IgD-negative memory B cell (primary cell): ENCODE results near the gene KRTAP10-5. TPM values are rescaled to one million over a fixed set of nuclear protein-coding genes. Genes with fewer than 3 reads are reported as not detected.
"Not testable (repeated sequence)": the region's sequence is repeated elsewhere in the genome, so short reads cannot be mapped to it uniquely, and the experiment has no call there.

ENCODE experiments used
- H3K27ac Mint-ChIP-seq, 3 donors: one replicate each; pipeline ENCODE4 v1.8.0; 2020 to 2022; ENCODE audit warnings: mild to moderate bottlenecking in 3 of 3, mixed read lengths in 3 of 3, moderate library complexity in 1 of 3
- H3K27me3 Mint-ChIP-seq: one replicate; pipeline ENCODE4 v1.8.0; 2021; ENCODE audit warnings: mixed read lengths
- H3K36me3 Mint-ChIP-seq: one replicate; pipeline ENCODE4 v1.8.0; 2020; ENCODE audit warnings: mild to moderate bottlenecking, mixed read lengths
- H3K4me1 Mint-ChIP-seq, 3 donors: one replicate each; pipeline ENCODE4 v1.8.0; 2020 to 2022; ENCODE audit warnings: mixed read lengths in 3 of 3, mild to moderate bottlenecking in 1 of 3
- H3K4me3 Mint-ChIP-seq, 4 donors: one replicate each; pipeline ENCODE4 v1.8.0; 2020 to 2022; ENCODE audit warnings: mild to moderate bottlenecking in 4 of 4, mixed read lengths in 4 of 4, moderate library complexity in 3 of 4
- H3K9me3 Mint-ChIP-seq, 3 donors: one replicate each; pipeline ENCODE4 v1.8.0; 2020 to 2021; ENCODE audit warnings: mixed read lengths in 3 of 3, mild to moderate bottlenecking in 1 of 3
- polyA plus RNA-seq: library from polyadenylated mRNA; unstranded; fragments of 300-500 nt; fragmentation: Illumina TruSeq; gene quantifications from one replicate; pipeline ENCODE4 v1.2.3, GENCODE V29; 2021

Gene KRTAP10-5
- polyA plus RNA-seq, 1 donor from 2014 or later, result not detected

DNA sequence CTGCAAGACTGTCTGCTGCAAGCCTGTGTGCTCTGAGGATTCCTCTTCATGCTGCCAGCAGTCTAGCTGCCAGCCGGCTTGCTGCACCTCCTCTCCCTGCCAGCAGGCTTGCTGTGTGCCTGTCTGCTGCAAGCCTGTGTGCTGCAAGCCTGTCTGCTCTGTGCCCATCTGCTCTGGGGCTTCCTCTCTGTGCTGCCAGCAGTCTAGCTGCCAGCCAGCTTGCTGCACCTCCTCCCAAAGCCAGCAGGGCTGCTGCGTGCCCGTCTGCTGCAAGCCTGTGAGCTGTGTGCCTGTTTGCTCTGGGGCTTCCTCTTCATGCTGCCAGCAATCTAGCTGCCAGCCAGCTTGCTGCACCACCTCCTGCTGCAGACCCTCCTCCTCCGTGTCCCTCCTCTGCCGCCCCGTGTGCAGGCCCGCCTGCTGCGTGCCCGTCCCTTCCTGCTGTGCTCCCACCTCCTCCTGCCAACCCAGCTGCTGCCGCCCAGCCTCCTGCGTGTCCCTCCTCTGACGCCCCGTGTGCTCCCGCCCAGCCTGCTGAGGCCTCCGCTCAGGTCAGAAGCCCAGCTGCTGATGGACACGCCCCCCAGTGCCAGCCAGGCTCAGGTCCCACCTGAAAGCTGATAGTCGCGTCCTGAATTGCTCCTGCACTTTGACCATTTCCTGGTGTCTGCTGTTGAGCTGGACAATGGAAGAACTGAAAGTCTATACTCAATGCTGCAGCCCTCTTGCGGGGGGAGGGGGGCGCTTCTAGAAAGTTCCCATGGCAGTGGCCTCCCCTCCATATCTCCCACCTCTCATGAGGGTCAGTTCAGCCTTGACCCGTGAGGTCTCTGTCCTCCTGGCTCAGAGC is 5.7 kb downstream of the KRTAP10-5 start:
- no peak overlapping the region for H3K27ac Mint-ChIP-seq
- peaks cover 4 to 23% (median 11%) of the 10 kb centered on the region in 3 donors for H3K9me3 Mint-ChIP-seq
- peaks cover 15% of the 10 kb centered on the region for H3K27me3 Mint-ChIP-seq
- peaks cover 0 to 2% (median 1%) of the 10 kb centered on the region in 3 donors for H3K4me1 Mint-ChIP-seq
- H3K36me3 Mint-ChIP-seq, result peaks cover 5% of the 10 kb centered on the region
- peak overlapping the region in 1 of 4 donors; percentile 12 for H3K4me3 Mint-ChIP-seq

DNA sequence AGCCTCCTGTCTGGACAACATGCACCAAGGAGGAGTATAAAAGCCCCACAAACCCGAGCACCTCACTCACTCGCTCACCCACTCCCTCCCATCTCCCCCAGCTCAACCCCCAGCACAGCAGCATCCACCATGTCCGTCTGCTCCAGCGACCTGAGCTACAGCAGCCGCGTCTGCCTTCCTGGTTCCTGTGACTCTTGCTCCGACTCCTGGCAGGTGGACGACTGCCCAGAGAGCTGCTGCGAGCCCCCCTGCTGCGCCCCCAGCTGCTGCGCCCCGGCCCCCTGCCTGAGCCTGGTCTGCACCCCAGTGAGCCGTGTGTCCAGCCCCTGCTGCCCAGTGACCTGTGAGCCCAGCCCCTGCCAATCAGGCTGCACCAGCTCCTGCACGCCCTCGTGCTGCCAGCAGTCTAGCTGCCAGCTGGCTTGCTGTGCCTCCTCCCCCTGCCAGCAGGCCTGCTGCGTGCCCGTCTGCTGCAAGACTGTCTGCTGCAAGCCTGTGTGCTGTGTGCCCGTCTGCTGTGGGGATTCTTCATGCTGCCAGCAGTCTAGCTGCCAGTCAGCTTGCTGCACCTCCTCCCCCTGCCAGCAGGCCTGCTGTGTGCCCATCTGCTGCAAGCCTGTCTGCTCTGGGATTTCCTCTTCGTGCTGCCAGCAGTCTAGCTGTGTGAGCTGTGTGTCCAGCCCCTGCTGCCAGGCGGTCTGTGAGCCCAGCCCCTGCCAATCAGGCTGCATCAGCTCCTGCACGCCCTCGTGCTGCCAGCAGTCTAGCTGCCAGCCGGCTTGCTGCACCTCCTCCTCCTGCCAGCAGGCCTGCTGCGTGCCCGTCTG is 6.6 kb downstream of the KRTAP10-5 start, which contains the start of gene KRTAP10-4:
TSS of gene KRTAP10-4 (plus strand) at position 100 of the 827 bp plus-strand sequence. CDS start at position 130, 30 bp downstream.
- H3K4me1 Mint-ChIP-seq, H3K4me3 Mint-ChIP-seq, H3K27ac Mint-ChIP-seq, H3K36me3 Mint-ChIP-seq: not testable (repeated sequence)
- Mint-ChIP-seq H3K9me3 (peaks cover 4 to 23% (median 11%) of the 10 kb centered on the region in 3 donors), H3K27me3 (peaks cover 13% of the 10 kb centered on the region)

DNA sequence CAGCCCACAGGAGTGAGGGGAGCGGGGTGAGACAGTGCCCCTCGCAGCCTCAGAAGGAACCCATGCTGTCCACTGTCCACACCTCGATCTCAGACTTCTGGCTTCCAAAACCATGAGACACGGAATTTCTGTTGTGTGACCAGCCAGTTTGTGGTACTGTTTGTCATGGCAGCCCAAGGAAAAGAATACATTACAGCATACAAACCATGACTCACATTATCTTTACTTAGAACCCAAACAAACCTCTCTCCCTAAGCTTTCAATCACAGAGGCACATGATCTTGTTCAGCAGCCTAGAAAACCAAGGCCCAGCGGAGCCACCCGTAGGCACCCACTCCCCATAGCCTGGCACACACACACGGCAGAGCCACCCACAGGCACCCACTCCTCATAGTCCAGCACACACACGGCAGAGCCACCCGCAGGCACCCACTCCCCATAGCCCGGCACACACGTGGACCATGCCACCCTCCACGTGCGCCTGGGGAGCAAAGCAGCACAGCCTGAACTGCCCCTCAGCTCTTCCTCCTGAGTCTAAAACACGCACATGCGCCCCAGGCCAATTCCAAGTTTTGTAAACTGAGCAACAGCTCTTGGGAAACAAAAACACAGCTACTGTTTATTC is 7.3 kb downstream of the KRTAP10-5 start:
- Mint-ChIP-seq H3K4me1 (peaks cover 0 to 1% (median 0%) of the 10 kb centered on the region in 3 donors), H3K9me3 (peaks cover 4 to 21% (median 9%) of the 10 kb centered on the region in 3 donors), H3K4me3 (no peak overlapping the region), H3K36me3 (peaks cover 5% of the 10 kb centered on the region), H3K27ac (no peak overlapping the region), H3K27me3 (peaks cover 13% of the 10 kb centered on the region)

DNA sequence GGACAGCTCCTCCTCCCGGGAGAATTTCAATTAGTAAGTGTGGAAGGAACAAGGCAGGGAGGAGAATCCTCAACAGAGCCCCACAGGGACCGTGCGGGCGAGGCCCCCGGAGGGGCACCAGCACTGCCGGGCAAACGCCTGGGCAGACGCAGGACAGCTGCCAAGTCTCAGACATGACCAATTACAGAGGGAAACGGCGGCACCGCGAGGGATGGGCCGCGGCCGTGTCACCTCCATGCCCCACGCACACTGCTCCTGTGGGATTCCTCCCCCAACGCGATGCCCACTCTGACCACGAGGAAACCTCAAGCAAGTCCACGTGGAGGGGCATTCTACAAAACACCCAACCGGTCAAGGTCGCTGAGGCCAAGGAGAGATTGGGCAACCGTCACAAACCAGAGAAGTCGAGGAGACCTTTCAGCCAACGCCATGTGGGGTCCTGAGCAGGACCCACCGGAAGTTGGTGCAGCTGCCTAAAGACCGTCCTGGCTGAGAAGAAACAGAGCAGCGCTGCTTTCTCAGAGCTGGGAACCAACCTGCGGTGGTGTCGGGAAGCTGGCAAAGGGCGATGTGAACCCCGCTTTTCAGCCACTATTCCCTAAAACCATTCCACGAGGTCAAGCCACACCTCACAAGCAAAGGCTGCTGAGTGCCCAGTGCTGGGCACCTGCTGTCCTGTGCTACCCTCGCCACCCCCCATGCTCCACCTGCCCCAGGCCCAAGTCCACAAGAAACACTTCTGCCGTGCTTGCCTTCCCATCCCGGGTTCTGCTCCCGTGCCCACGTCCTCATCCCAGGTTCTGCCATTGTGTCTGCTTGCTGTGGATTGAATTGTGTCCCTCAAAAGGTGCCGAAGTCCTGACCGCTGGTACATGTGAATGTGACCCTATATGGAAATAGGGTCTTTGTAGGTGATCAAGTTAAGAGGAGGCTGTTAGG is 8.3 kb downstream of the KRTAP10-5 start:
- peak overlapping the region in 1 of 4 donors; percentile 55 for H3K4me3 Mint-ChIP-seq
- peaks cover 0 to 1% (median 0%) of the 10 kb centered on the region in 3 donors for H3K4me1 Mint-ChIP-seq
- no peak overlapping the region for H3K27ac Mint-ChIP-seq
- peaks cover 15% of the 10 kb centered on the region for H3K27me3 Mint-ChIP-seq
- peaks cover 2 to 14% (median 4%) of the 10 kb centered on the region in 3 donors for H3K9me3 Mint-ChIP-seq
- H3K36me3 Mint-ChIP-seq, result peaks cover 2% of the 10 kb centered on the region

DNA sequence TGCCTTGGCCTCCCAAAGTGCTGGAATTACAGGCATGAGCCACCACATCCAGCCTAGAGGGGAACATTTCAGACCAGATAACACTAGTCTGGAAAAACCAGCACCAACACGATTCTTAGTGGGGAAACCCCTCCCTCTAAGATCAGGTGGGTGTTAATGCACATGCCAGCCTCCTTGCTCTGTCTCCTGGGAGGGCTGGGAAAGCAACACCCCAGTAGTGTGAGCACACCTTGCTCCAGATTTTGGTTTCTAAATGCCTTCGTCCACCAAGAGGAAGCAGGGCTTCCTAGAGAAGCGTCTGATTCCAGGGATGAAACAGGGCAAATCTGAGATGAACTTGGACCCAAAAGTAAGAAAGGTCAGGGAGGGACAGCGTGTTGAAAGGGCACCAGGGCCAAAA is 9.1 kb downstream of the KRTAP10-5 start:
- H3K4me3 Mint-ChIP-seq, result no peak overlapping the region
- peaks cover 2% of the 10 kb centered on the region for H3K36me3 Mint-ChIP-seq
- no peak overlapping the region for H3K27ac Mint-ChIP-seq
- peaks cover 15% of the 10 kb centered on the region for H3K27me3 Mint-ChIP-seq
- peaks cover 2 to 8% (median 2%) of the 10 kb centered on the region in 3 donors for H3K9me3 Mint-ChIP-seq
- H3K4me1 Mint-ChIP-seq, result peaks cover 3 to 6% (median 5%) of the 10 kb centered on the region in 3 donors

DNA sequence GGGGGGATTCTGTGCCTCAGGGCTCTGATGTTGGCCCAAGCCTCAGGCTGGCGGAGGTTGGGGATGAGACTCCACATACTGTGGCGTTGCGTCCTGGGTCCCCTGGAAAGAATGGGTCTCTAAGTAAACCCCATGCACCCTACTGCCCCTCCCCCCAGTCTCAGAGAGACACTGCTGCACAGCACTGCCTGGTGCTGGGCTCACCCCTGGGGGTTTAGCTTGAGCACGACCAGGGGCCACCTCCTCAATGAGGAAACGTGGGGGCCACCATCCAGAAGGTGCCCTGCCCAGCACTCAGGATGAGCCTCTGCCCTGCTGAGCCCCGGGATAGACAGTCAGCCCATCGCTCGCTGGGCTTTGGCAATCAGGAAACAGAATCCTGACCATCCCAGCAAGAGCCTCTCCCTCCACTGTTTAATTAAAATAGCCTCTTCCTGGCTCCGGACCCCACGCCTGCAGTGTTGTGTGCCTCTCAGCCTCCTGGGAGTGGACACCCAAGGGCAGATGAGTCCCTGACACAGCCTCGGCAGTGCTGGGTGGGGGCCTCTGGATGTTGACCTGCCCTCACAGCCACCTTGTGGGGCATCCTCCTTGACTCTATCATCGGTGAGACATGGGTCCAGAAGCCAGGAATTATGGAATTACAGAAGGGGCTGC is 10.4 kb downstream of the KRTAP10-5 start:
- Mint-ChIP-seq H3K4me3 (no peak overlapping the region), H3K9me3 (peaks cover 2 to 8% (median 2%) of the 10 kb centered on the region in 3 donors), H3K27ac (no peak overlapping the region), H3K4me1 (peaks cover 8 to 13% (median 9%) of the 10 kb centered on the region in 3 donors), H3K36me3 (peaks cover 2% of the 10 kb centered on the region), H3K27me3 (peaks cover 11% of the 10 kb centered on the region)

DNA sequence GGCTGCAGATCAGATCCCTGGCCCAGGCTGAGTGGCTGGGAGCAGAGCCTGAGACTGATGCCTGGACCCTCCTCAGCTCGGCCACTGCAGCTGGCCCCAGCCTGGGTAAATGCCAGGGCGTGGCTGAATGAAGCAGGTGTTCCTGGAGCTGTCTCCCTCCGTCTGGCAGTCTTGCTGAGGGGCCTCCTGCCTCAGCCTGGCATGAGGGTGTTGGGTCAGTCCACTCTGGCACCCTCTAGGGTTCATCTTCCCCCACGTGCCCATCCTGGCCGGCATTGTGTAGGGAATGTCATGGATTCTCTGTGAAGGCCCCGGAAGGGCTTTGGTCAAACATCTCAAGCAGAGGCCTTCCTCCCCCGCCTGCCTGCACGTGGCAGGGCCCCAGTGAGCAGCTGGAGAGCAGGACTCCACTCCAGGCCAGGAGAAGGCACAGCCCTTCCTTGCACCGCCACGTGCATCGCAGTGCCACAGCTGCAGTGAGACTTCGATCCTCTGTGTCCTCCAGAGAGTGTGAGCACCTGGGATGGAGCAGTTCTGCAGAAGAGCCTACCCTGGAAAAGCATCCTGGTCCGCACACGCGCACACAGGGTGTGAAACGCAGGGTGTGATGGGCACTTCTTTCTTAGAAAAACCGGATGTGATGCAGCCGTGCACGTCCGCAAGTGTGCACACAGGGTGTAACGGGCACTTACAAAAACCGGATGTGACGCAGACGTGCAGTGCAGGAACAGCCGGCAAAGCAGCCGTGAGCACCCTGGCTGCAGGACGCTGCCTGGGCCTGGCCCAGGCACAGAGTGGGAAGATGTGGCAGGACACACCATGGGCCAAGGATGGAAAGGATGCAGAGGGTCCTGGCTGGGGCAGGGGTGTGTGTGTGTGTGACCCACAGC is 11.5 kb downstream of the KRTAP10-5 start:
- Mint-ChIP-seq H3K36me3 (peaks cover 2% of the 10 kb centered on the region), H3K4me1 (peaks cover 14 to 17% (median 14%) of the 10 kb centered on the region in 3 donors), H3K4me3 (no peak overlapping the region), H3K27ac (no peak overlapping the region), H3K27me3 (peaks cover 4% of the 10 kb centered on the region), H3K9me3 (peaks cover 2 to 8% (median 2%) of the 10 kb centered on the region in 3 donors)

DNA sequence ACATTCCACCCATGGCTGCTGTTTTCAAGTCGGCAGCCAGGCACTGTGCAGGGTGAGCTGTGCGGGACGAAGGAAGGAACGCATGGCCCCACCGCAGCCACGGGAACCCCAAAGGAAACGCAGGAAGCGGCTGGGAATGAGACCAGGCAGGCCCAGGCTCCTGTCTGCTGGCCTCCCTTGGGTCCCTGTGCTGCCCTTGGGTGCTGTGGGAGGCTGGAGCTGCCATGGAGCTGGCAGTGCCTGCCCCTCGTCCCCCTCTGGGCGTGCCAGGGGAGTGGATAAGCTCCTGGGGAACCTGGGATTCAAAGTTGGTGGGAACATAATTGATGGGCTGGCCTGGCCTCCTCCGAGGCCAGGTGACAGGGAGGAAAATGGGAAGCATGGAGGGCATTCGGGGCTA is 12.1 kb downstream of the KRTAP10-5 start:
- H3K27ac Mint-ChIP-seq, result no peak overlapping the region
- peaks cover 2 to 8% (median 3%) of the 10 kb centered on the region in 3 donors for H3K9me3 Mint-ChIP-seq
- H3K4me1 Mint-ChIP-seq, result peaks cover 14 to 19% (median 14%) of the 10 kb centered on the region in 3 donors
- peaks cover 4% of the 10 kb centered on the region for H3K27me3 Mint-ChIP-seq
- peaks cover 2% of the 10 kb centered on the region for H3K36me3 Mint-ChIP-seq
- no peak overlapping the region for H3K4me3 Mint-ChIP-seq

DNA sequence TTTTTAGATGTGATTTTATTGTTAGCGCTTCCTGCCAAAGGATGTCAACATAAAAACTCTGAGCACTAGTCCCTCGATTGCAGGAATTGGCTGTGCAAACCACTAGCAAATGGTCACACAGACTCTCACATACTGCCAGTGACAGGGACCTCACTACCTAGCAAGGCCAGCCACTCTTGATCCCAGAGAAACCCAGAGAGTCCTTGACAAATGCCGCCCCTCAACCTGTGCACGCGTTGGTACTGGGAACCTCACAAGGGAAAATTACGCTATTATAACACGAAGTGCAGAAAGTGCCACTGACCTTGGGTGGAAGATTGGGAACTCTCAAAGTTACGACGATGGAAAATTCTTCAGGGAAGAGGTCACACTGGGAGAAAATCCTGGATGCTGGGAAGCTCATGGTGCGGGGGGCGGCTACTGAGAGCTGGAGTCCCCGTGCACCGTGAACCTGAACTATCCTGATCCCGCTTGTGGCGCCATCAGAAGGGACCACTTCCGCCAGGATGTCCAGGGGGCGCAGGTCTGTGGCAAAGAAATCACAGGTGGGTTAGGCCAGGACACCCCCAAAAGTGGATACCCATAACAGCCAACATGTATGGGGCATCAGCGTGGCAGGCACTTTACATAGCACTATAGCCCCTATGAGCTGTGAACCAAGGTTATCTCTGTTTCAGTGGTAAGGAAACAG is 12.8 kb downstream of the KRTAP10-5 start:
- H3K4me3 Mint-ChIP-seq, result no peak overlapping the region
- peaks cover 4% of the 10 kb centered on the region for H3K27me3 Mint-ChIP-seq
- peaks cover 2% of the 10 kb centered on the region for H3K36me3 Mint-ChIP-seq
- peak overlapping the region in 1 of 3 donors; percentile 63 for H3K27ac Mint-ChIP-seq
- peaks cover 14 to 21% (median 14%) of the 10 kb centered on the region in 3 donors for H3K4me1 Mint-ChIP-seq
- peaks cover 2 to 8% (median 4%) of the 10 kb centered on the region in 3 donors for H3K9me3 Mint-ChIP-seq

DNA sequence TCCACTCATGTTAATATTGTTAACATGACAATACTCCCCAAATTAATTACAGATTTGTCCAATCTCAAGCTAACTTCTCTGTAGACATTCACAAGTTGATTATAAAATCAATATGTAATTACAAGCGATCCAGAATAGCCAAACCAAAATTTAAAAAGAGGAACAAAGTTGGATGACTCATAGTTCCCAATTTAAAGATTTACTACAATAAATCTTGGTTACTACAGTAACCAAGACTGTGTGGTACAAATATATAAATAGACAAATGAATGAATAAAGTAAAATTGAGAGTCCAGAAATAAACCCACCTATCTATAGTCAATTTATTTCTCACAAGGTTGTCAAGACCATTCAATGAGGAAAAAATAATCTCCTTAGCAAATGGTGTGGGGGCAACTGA is 14.0 kb downstream of the KRTAP10-5 start:
- H3K27me3 Mint-ChIP-seq, result peaks cover 2% of the 10 kb centered on the region
- peaks cover 18 to 33% (median 19%) of the 10 kb centered on the region in 3 donors for H3K4me1 Mint-ChIP-seq
- H3K4me3 Mint-ChIP-seq, result peak overlapping the region in 2 of 4 donors; percentile 18 to 65
- H3K27ac Mint-ChIP-seq, result peak overlapping the region in 1 of 3 donors; percentile 96
- peaks cover 2 to 13% (median 5%) of the 10 kb centered on the region in 3 donors for H3K9me3 Mint-ChIP-seq
- H3K36me3 Mint-ChIP-seq, result no peaks in the 10 kb centered on the region

DNA sequence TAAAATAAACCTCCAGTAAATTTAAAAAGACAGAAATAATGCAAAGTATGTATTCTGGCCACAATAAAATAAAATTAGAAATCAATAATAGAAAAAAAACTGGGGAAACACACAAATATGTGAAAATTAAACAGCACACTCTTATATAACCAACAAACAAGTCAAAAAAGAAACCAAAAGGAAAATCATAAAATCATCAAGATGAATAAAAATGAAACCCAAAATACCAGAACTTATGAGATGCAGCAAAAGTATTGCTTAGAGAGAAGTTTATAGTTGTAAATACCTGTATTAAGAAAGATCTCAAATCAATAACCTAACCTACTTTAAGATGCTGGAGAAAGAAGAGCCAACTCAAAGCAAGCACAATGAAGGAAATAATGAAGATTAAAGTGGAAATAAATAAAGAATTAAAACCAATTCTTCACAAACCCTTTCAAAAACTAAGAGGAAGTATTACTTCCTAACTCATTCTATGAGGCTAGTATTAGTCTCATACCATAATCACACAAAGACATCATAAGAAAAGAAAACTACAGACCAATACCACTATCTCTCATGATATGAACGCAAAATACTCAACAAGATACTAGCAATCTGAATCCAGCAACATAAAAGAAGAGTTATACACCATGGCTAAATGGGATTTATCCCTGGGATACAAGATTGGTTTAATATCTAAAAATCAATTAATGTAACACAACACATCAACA is 15.4 kb downstream of the KRTAP10-5 start:
- Mint-ChIP-seq H3K4me3 (peak overlapping the region in 3 of 4 donors; percentile 34 to 50 (median 39)), H3K9me3 (peaks cover 4 to 16% (median 5%) of the 10 kb centered on the region in 3 donors), H3K4me1 (peaks cover 19 to 40% (median 19%) of the 10 kb centered on the region in 3 donors)

More for the DNA sequence above, 15.4 kb downstream of the KRTAP10-5 start:
- Mint-ChIP-seq H3K27ac (peak overlapping the region; percentile 24 to 86 (median 77)), H3K27me3 (peaks cover 2% of the 10 kb centered on the region), H3K36me3 (no peaks in the 10 kb centered on the region)
